ENCODE measurements around the gene GPR32. TPM values are rescaled to one million over a fixed set of nuclear protein-coding genes. Genes with fewer than 3 reads are reported as not detected.

Gene GPR32
- total RNA-seq, 2 donors from 2014 or later: not detected

DNA sequence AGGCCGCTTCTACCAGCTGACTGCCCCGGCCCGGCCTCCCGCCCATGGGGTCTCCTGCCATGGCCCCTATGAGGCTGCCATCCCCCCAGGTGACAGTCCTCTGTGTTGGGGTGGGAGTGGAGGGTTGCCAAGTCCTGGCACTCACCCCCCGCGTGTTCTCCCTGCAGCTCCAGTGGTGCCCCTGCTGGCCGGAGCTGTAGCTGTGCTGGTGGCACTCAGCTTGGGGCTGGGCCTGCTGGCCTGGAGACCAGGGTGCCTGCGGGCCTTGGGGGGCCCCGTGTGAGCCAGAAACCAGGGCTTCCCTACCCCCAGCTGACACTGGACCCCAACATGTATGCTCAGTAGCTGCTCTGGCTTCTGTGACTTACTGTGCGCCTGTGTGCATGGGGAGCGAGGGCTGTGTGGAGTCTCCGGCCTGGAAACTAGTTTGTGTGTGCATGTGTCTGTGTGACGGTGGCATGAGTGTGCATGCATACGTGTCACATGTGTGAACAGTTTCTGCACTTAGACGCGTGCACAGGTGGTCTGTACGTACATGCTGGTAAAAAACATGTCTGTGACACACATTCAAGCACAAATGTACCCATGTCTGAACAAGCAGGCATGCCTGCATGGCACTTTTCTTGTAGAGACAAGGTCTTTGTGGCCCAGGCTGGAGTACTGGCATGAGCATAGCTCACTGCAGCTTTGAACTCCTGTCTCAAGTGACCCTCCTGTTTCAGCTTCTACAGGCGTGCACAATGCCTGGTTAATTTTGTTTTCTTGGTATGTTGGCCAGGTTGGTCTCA, 24.8 kb downstream of the GPR32 start:
- peak in 1 of 2 donors; percentile 41 for ATAC-seq
- H3K36me3 Mint-ChIP-seq: no peaks in the 10 kb centered on the region
- no peak for DNase-seq (ENCODE audit: low spot score)
- no peaks in the 10 kb centered on the region for H3K9me3 Mint-ChIP-seq
- no peaks in the 10 kb centered on the region for H3K27me3 Mint-ChIP-seq
- H3K4me3 Mint-ChIP-seq: no peak overlapping the region
- H3K27ac Mint-ChIP-seq: no peak overlapping the region
- H3K4me1 Mint-ChIP-seq (ENCODE audit: low read depth in 2 of 2): peaks cover 4% of the 10 kb centered on the region in 2 donors

- H3K4me3 Mint-ChIP-seq: no peak overlapping the region
- H3K27ac Mint-ChIP-seq: no peak overlapping the region
- H3K36me3 Mint-ChIP-seq: peaks cover under 1% of the 10 kb centered on the region
- H3K4me1 Mint-ChIP-seq (ENCODE audit: low read depth in 2 of 2): peaks cover 4 to 7% of the 10 kb centered on the region in 2 donors
- DNase-seq (ENCODE audit: low spot score) (no peak), ATAC-seq (no peak)
- H3K27me3 Mint-ChIP-seq: no peaks in the 10 kb centered on the region
- no peaks in the 10 kb centered on the region for H3K9me3 Mint-ChIP-seq
Observed at GRCh38 chr19:50795664-50796073, 25.4 kb downstream of the GPR32 start.

DNA sequence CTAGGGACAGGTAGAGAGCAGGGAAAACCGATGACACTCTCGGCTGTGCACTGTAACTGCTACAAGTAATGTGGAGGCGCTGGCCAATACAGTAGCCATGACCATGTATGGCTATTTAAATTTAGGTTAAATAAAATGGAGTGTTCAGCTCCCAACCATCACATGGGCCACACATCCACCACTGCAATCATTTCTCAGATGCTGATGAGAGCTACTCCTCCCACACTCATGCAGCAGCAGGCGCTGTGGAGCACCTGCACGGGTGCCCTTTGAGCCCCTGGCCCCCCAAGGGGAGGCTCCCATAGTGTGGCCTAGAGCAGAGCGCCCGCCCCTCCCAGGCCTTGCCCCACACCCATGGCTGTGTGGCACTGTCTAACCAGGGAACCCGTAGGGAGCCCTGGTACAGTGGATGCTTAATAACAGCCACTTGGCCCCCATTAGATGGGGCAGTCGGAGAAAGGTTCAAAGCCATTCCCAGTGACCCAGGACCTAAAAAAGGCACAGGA, 25.9 kb downstream of the GPR32 start:
- no peak overlapping the region for H3K4me3 Mint-ChIP-seq
- no peaks in the 10 kb centered on the region for H3K27me3 Mint-ChIP-seq
- peaks cover 5% of the 10 kb centered on the region for H3K36me3 Mint-ChIP-seq
- DNase-seq (ENCODE audit: low spot score) (no peak), ATAC-seq (no peak)
- H3K27ac Mint-ChIP-seq: no peak overlapping the region
- H3K4me1 Mint-ChIP-seq (ENCODE audit: low read depth in 2 of 2): peaks cover 6 to 9% of the 10 kb centered on the region in 2 donors
- no peaks in the 10 kb centered on the region for H3K9me3 Mint-ChIP-seq

GRCh38 chr19:50796634-50797428, 26.6 kb downstream of the GPR32 start:
- H3K9me3 Mint-ChIP-seq: no peaks in the 10 kb centered on the region
- peaks cover 6 to 8% of the 10 kb centered on the region in 2 donors for H3K4me1 Mint-ChIP-seq (ENCODE audit: low read depth in 2 of 2)
- H3K27ac Mint-ChIP-seq: no peak overlapping the region
- ATAC-seq (no peak), DNase-seq (ENCODE audit: low spot score) (no peak)
- H3K27me3 Mint-ChIP-seq: no peaks in the 10 kb centered on the region
- no peak overlapping the region for H3K4me3 Mint-ChIP-seq
- H3K36me3 Mint-ChIP-seq: peaks cover 7% of the 10 kb centered on the region

- Mint-ChIP-seq H3K9me3 (no peaks in the 10 kb centered on the region), H3K27me3 (no peaks in the 10 kb centered on the region), H3K27ac (no peak overlapping the region), H3K36me3 (peaks cover 7% of the 10 kb centered on the region), H3K4me3 (no peak overlapping the region), H3K4me1 (ENCODE audit: low read depth in 2 of 2) (peaks cover 6 to 8% of the 10 kb centered on the region in 2 donors)
- DNase-seq (ENCODE audit: low spot score) (no peak), ATAC-seq (no peak)
Observed at GRCh38 chr19:50797429-50797780, 27.1 kb downstream of the GPR32 start.

DNA sequence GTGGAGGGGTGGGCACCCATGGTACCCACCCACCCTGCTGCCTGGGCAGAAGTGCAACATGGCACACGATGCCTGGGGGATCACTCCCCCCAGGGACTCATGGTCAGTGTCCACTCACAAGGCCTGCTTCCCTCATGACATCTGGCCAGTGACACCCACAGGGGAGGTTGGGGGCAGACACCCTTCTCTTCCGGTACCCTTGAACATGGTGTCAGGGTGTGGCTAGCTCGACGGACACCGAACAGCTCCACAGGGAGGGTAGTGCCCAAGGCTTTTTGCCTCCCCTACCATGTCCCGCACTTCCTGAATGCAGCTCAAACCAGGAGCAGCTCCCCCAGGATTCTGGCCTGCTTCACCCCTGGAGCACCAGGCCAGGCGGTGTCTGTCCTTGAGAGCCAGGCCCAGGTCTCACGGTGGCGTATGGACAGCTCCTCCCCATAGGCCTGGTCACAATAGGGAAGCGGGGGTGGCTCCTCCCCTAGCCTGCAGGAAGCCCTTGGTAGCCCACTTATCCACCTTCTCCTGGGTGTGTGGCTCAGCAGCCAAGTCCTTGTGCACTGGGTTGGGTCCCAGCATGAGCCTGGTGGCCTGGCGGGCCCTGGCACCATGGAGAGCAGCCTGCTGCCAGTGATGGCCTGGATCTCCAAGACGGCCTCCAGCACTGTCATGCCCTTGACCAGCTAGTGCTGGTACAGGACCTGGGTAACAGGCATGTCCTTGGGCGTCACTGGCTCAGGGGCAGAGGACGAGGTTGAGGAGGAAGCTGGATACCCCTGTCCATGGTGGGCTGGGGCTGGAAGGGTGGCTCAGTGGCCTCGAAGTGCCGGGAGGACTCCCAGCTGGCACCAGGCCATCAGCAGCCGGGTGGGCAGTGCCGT, 27.8 kb downstream of the GPR32 start:
- DNase-seq (ENCODE audit: low spot score) (no peak), ATAC-seq (no peak)
- peaks cover 12% of the 10 kb centered on the region for H3K36me3 Mint-ChIP-seq
- H3K9me3 Mint-ChIP-seq: no peaks in the 10 kb centered on the region
- H3K4me1 Mint-ChIP-seq (ENCODE audit: low read depth in 2 of 2): peaks cover 11 to 12% of the 10 kb centered on the region in 2 donors
- H3K27ac Mint-ChIP-seq: no peak overlapping the region
- H3K27me3 Mint-ChIP-seq: no peaks in the 10 kb centered on the region
- no peak overlapping the region for H3K4me3 Mint-ChIP-seq

DNA sequence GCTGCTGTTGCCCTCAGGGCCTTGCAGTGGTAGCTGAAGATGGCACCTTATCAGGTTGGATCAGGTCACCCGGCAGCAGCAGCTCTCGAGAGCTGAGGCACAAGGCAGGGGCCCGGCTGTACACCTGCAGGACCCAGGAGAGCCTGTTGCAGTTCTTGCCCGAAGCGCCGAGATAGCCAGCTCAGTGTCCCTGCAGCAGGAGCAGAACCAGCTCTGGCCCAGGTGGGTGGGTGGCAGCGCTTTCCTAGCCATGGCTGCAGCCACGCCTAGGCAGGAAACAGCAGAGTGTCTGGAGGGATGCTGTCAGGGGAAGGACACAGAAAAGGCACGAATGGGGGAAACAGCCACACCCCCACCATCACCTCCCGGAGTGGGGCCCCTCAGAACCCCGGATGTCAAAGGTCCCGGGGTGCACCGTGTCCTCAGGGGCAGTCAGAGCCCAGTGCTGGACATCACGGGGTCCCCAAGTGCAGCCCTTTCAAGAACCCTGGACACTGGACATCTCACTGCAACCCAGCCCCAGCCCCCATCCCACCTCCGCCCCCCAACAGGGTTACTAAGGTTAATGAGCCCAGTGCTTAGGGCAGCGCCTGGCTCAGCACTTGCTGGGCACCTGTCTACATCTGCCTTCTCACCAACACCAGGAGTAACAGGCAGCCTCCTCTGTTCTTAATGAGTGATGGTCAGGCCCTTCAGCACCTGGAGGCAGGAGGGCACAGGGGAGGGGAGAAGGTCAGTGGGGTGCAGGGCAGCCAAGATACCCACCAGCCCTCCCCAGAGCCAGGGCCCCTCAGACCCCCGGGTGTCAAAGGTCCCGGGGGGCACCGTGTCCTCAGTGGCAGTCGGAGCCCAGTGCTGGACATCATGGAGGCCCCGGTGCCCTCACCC, 28.6 kb downstream of the GPR32 start:
- no peak for ATAC-seq

DNA sequence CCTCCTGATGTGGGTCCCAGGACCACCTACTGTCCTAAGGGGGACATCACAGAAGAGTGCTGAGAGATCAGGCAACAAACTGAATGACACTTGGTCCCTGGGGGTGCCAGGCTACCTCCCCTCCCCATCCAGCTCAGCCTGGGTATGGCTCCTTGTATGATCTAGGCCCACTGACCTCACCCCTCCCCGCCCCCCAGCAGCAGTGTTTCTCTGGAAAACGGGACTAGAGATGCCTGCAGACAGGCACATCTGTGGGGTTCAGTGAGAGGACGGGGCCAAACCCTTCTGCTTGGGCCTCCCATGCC, 29.2 kb downstream of the GPR32 start:
- H3K4me3 Mint-ChIP-seq: no peak overlapping the region

More for the DNA sequence above, 28.6 kb downstream of the GPR32 start:
- Mint-ChIP-seq H3K9me3 (no peaks in the 10 kb centered on the region), H3K27ac (no peak overlapping the region), H3K4me3 (no peak overlapping the region), H3K36me3 (peaks cover 17% of the 10 kb centered on the region), H3K4me1 (ENCODE audit: low read depth in 2 of 2) (peaks cover 17 to 18% of the 10 kb centered on the region in 2 donors), H3K27me3 (no peaks in the 10 kb centered on the region)
- no peak for DNase-seq (ENCODE audit: low spot score)

DNA sequence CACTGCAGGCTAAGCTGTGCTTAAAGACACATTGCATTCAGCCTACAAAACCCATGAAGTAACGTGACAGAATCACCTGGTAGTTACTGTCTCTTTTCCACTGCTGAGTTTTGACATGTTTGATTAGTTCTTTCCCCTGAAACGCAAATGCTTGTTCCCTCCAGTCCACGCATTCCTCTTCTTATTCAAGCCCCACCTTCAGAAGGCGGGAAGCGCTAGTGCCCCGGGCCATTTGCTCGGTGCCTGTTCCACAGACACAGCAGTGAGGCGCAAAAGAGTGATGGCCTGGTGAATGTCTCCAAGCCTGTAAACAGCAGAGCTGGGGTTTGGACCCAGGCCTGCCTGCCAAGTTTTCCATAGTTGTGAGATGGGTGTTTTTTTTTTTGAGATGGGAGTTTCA, 30.8 kb downstream of the GPR32 start:
- no peak for ATAC-seq
- peaks cover 22% of the 10 kb centered on the region for H3K36me3 Mint-ChIP-seq
- H3K4me3 Mint-ChIP-seq: peak overlapping the region; percentile 51
- DNase-seq (ENCODE audit: low spot score): no peak
- H3K4me1 Mint-ChIP-seq (ENCODE audit: low read depth in 2 of 2): peaks cover 26 to 31% of the 10 kb centered on the region in 2 donors
- no peaks in the 10 kb centered on the region for H3K27me3 Mint-ChIP-seq
- peak overlapping the region; percentile 27 to 33 for H3K27ac Mint-ChIP-seq
- H3K9me3 Mint-ChIP-seq: no peaks in the 10 kb centered on the region

More for the DNA sequence above, 29.2 kb downstream of the GPR32 start:
- Mint-ChIP-seq H3K27me3 (no peaks in the 10 kb centered on the region), H3K9me3 (no peaks in the 10 kb centered on the region), H3K36me3 (peaks cover 21% of the 10 kb centered on the region), H3K4me1 (ENCODE audit: low read depth in 2 of 2) (peaks cover 20 to 21% of the 10 kb centered on the region in 2 donors), H3K27ac (no peak overlapping the region)
- ATAC-seq: no peak
- DNase-seq (ENCODE audit: low spot score): no peak

DNA sequence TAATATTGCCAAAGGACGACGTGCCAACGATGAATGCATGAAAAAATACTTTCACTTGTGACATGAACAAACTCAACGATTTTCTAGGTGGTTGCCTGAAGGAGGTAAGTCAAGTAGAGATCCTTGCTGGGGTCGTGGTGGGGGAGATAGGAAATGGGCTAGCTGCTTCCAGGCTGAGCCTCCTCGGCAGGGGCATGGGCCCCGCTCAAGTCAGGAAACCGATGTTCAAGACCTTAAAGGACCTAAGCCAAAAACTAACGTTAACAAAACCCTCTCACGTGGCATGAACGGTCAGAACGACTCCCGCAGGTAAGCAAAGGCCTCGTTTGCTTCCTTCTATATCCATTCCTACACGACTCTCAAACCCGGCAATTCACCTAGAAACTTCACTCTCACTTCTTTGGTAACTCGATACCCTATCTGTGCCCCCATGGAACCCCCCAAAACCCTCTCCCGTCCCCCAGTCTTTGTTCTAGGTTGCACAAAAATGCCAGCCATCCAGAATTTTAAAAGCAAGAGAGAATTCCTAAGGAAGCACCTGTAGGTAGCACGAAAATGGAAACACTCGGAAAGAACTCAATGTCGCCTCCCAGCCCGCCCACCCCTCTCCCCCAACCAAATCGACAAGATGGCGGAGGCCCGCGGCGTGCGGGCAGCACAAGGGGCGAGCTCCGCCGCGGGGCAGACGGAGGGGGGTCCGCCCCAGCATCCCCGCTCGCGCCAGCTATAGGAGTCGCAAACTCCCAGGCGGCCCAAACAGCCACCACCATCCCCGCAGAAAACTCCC, 33.6 kb downstream of the GPR32 start:
- ATAC-seq (peak in 1 of 2 donors; percentile 2), DNase-seq (ENCODE audit: low spot score) (no peak)
- peaks cover 30 to 33% of the 10 kb centered on the region in 2 donors for H3K4me1 Mint-ChIP-seq (ENCODE audit: low read depth in 2 of 2)
- no peaks in the 10 kb centered on the region for H3K27me3 Mint-ChIP-seq
- peak overlapping the region; percentile 93 for H3K4me3 Mint-ChIP-seq
- H3K9me3 Mint-ChIP-seq: no peaks in the 10 kb centered on the region
- H3K36me3 Mint-ChIP-seq: peaks cover 22% of the 10 kb centered on the region
- H3K27ac Mint-ChIP-seq: peak overlapping the region; percentile 98 to 99

DNA sequence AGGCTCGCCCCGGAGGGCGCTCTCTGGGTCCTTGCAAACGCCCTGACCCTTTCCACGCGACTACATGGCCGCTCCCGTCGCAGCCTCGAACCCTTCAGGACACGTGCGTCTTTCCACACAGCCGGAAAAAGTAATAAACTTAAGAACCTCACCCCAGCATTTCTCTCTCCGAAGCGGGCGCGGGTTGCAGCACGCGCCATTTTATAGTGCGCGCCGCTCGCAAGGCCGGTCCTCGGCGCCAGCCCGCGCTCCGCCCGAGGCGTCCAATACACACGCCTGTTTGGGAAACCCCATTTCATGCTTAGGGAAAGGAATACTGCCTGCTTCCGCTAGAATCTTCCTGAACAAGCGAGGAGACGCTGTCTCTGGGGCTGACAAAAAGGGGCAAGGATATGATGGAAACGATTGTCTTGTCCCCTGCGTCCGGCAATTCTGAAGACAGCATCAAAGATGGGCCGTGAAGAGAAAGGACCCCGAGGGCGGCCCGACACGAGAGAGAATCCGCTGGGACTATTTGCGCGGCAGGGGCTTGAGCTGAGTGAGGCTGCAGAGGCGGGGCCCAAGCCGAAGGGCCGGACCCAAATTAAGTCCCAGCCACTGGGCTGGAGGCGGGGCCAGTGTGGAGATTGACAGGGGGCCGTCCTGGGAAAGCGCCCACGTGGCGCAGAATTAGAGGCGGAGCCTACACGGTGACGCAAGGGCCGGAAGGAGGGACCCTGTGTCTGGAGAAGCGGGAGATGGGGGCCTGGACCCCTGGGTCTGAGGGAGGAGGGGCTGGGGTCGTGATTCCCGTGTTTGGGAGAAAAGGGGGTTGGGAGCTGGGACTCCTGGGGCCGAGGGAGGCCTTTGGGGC, 34.4 kb downstream of the GPR32 start:
- no peaks in the 10 kb centered on the region for H3K9me3 Mint-ChIP-seq
- H3K36me3 Mint-ChIP-seq: peaks cover 22% of the 10 kb centered on the region

More for the DNA sequence above, 34.4 kb downstream of the GPR32 start:
- H3K27ac Mint-ChIP-seq: peak overlapping the region; percentile 98 to 99
- peak; percentile 99 for ATAC-seq
- peaks cover 30 to 33% of the 10 kb centered on the region in 2 donors for H3K4me1 Mint-ChIP-seq (ENCODE audit: low read depth in 2 of 2)
- H3K4me3 Mint-ChIP-seq: peak overlapping the region; percentile 93
- H3K27me3 Mint-ChIP-seq: peaks cover 2% of the 10 kb centered on the region in 2 donors
- peak; percentile 98 for DNase-seq (ENCODE audit: low spot score)

All from natural killer cell treated with Interleukin-12 subunit alpha and Interleukin-12 subunit beta and Interleukin-15 and Interleukin-18, amount 100 ng/mL, for 72 hours (primary cell).